Ectodermal cell (in vitro differentiated cells): Measurements from ENCODE around the gene STARD3.
"Not testable (repeated sequence)": the region's sequence is repeated elsewhere in the genome, so short reads cannot be mapped to it uniquely, and the experiment has no call there.

ENCODE experiments used
- H3K27ac ChIP-seq: 2 replicates; pipeline ENCODE4 v1.7.0; 2013; ENCODE audit warnings: mild to moderate bottlenecking, low read depth, low read length; ENCODE audit not compliant: insufficient read depth, poor library complexity, severe bottlenecking
- H3K27me3 ChIP-seq: 2 replicates; pipeline ENCODE4 v1.7.0; 2013; ENCODE audit warnings: mild to moderate bottlenecking, low read length; ENCODE audit not compliant: insufficient read depth, control insufficient read depth, poor library complexity, severe bottlenecking
- H3K36me3 ChIP-seq: one replicate; pipeline ENCODE4 v1.7.0; 2013; ENCODE audit warnings: low read length; ENCODE audit not compliant: control insufficient read depth, insufficient read depth
- H3K4me1 ChIP-seq: one replicate; pipeline ENCODE4 v1.7.0; 2013; ENCODE audit warnings: low read length; ENCODE audit not compliant: control insufficient read depth, insufficient read depth
- H3K4me3 ChIP-seq: 2 replicates; pipeline ENCODE4 v1.7.0; 2013; ENCODE audit warnings: low read depth, low read length, control low read depth; ENCODE audit not compliant: insufficient read depth
- H3K9me3 ChIP-seq: 2 replicates; pipeline ENCODE4 v1.7.0; 2013; ENCODE audit warnings: mild to moderate bottlenecking, low read length, moderate library complexity; ENCODE audit not compliant: control insufficient read depth
- WGBS, 2 experiments: methylation state at CpG; one replicate each; pipeline ENCODE4 v1.1.7; 2013; ENCODE audit warnings: missing lambda C conversion rate in 2 of 2; 5-methylcytosine and 5-hydroxymethylcytosine counted together

STARD3 gene

DNA sequence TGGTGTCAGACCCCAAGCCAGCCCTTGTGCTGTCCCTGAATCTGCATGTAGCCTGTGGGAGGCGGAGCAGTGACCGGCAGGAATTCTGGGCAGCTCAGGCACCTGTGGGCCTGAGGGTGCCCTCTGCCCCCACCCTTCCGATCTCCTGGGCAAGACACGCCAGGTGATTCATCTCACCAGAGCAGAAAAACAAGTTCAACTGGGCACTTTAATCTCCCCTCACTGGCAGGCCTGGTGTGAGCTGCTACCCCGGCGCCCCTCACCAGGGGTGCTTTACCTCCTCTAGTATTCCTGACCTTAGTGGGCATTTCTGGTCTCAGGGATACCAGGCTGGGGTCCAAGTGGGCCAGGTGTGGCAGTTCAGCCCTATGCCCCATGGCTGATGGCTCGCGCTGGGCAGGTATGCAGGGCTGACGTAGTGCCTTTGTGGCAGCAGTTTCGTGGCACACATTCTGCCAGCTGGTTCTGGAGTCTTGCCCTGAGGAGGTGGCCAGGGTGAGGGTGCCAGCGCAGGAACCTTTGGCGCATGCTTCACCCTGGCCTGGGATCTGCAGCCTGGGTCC lies 68.9 kb downstream of the STARD3 start:
- H3K27me3 ChIP-seq = no peaks in the 10 kb centered on the region
- H3K4me3 ChIP-seq = no peak overlapping the region
- peaks cover 12% of the 10 kb centered on the region for H3K36me3 ChIP-seq
- peaks cover 24% of the 10 kb centered on the region for H3K4me1 ChIP-seq
- no peaks in the 10 kb centered on the region for H3K9me3 ChIP-seq
- no peak overlapping the region for H3K27ac ChIP-seq
- whole genome bisulfite sequencing, 2 experiments = 88 to 89% methylated on average over 12 of the region's 12 CpGs

DNA sequence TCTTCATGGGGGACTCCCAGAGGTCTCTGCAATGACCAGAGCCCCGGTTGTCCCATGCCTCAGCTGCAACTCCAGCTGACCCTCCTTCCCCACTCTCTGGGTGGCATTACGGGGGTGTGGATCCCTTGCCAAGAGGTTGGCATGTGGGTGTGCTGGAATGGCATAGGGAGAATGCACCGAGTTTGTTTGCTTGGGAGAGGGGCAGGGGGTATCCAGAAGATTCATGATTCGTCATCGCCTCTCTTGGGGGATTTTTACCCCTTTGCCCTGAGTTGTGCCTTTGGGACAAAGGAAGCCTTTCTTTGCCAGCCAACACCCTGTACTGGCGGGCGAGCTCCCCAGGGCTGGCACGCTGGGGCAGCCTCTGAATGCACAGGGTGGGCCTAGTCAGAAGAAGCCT lies 69.4 kb downstream of the STARD3 start:
- Histone ChIP-seq H3K27me3 (no peaks in the 10 kb centered on the region), H3K4me1 (peaks cover 18% of the 10 kb centered on the region), H3K36me3 (peaks cover 13% of the 10 kb centered on the region), H3K9me3 (no peaks in the 10 kb centered on the region), H3K4me3 (no peak overlapping the region), H3K27ac (no peak overlapping the region)
- 94 to 96% methylated on average over 8 of the region's 8 CpGs for WGBS, 2 experiments

DNA sequence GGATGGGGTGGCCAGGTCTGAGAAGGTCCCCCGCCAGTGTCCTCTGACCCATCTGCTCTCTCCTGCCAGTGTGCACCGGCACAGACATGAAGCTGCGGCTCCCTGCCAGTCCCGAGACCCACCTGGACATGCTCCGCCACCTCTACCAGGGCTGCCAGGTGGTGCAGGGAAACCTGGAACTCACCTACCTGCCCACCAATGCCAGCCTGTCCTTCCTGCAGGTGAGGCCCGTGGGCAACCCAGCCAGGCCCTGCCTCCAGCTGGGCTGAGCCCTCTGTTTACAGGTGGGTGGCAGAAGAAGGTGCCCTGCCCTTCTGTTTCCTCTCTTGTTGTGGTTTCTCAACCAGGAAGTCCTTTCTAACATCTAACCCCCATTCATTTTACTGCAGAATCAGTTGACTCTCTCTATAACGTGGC lies 70.0 kb downstream of the STARD3 start:
- Histone ChIP-seq H3K27me3 (no peaks in the 10 kb centered on the region), H3K9me3 (no peaks in the 10 kb centered on the region), H3K27ac (no peak overlapping the region), H3K36me3 (peaks cover 19% of the 10 kb centered on the region), H3K4me1 (peaks cover 16% of the 10 kb centered on the region), H3K4me3 (no peak overlapping the region)
- 91 to 93% methylated on average over 7 of the region's 7 CpGs for WGBS, 2 experiments

DNA sequence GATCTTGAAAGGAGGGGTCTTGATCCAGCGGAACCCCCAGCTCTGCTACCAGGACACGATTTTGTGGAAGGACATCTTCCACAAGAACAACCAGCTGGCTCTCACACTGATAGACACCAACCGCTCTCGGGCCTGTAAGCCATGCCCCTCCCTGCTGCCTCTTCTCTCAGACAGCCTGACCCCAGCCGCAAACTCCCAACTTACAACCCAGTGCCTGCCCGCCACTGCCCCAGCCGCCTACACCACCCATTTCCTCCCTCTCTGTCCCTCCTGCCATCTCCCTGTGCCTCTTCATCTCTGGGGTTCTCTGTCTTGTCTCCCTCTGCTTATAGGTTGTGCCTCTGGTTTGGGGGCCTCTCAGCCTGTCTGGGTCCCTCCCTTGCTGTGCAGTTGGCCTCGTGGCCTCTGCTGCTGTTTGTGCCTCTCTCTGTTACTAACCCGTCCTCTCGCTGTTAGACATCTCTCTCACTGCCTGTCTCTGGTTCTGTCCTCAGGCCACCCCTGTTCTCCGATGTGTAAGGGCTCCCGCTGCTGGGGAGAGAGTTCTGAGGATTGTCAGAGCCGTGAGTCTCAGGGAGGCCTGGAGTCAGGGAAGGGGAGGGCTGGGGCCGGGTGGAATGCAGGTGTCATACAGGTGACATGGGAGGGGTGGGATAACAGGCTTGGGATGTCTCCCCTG lies 72.5 kb downstream of the STARD3 start:
- 93 to 95% methylated on average over 14 of the region's 14 CpGs for WGBS, 2 experiments

DNA sequence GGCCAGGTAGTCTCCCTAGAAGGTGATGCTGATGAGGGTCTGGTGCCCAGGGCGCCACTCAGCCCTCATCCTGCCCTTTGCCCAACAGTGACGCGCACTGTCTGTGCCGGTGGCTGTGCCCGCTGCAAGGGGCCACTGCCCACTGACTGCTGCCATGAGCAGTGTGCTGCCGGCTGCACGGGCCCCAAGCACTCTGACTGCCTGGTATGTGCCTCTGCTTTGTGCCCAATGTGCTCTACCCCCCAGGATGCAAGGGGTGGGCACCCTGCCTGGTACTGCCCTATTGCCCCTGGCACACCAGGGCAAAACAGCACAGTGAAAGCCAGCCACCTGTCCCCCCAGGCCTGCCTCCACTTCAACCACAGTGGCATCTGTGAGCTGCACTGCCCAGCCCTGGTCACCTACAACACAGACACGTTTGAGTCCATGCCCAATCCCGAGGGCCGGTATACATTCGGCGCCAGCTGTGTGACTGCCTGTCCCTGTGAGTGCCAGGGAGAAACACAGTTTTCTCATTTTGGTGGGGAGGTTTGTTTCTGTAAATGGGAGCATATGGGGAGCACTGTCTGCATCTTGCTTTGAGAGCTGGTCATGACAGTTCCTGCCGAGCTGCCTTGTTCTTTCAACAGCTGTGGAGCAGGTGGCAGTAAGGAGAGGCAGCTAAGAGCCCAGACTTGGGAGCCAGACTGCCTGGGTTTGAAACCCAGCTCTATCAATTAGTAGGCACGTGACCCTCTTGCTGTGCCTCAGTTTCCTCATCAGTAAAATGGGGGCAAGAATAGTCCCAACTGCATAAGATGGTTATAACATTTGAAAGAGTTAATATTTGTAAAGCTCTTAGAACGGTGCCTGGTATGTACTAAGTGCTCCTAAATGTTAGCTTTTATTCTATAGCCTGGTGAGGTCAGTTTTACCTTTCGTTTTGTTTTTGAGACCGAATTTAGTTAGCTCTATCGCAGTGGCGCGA lies 73.3 kb downstream of the STARD3 start:
- 95 to 96% methylated on average over 20 of the region's 20 CpGs for WGBS, 2 experiments

More for the DNA sequence above, 72.5 kb downstream of the STARD3 start:
- Histone ChIP-seq H3K36me3 (peaks cover 24% of the 10 kb centered on the region), H3K27me3 (no peaks in the 10 kb centered on the region), H3K4me3 (no peak overlapping the region), H3K27ac (no peak overlapping the region), H3K9me3 (no peaks in the 10 kb centered on the region), H3K4me1 (peaks cover 13% of the 10 kb centered on the region)

DNA sequence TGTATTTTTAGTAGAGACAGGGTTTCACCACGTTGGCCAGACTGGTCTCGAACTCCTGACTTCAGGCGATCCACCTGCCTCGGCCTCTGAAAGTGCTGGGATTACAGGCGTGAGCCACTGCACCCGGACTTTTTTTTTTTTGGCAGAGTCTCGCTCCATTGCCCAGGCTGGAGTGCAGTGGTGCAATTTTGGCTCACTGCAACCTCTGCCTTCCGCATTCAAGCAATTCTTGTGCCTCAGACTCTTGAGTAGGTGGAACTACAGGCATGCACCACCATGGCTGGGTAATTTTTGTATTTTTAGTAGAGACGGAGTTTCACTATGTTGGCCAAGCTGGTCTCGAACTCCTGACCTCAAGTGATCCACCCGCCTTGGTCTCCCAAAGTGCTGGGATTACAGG lies 74.1 kb downstream of the STARD3 start:
- not testable (repeated sequence) for H3K27ac ChIP-seq, H3K9me3 ChIP-seq, H3K27me3 ChIP-seq, H3K4me3 ChIP-seq, H3K4me1 ChIP-seq
- peaks cover 26% of the 10 kb centered on the region for H3K36me3 ChIP-seq
- 90 to 96% methylated on average over 11 of the region's 11 CpGs for WGBS, 2 experiments

More for the DNA sequence above, 73.3 kb downstream of the STARD3 start:
- no peak overlapping the region for H3K27ac ChIP-seq
- H3K4me1 ChIP-seq = peaks cover 5% of the 10 kb centered on the region
- H3K4me3 ChIP-seq = no peak overlapping the region
- no peaks in the 10 kb centered on the region for H3K27me3 ChIP-seq
- peaks cover 24% of the 10 kb centered on the region for H3K36me3 ChIP-seq
- H3K9me3 ChIP-seq = no peaks in the 10 kb centered on the region

DNA sequence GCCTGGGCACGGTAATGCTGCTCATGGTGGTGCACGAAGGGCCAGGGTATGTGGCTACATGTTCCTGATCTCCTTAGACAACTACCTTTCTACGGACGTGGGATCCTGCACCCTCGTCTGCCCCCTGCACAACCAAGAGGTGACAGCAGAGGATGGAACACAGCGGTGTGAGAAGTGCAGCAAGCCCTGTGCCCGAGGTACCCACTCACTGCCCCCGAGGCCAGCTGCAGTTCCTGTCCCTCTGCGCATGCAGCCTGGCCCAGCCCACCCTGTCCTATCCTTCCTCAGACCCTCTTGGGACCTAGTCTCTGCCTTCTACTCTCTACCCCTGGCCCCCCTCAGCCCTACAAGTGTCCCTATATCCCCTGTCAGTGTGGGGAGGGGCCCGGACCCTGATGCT lies 74.9 kb downstream of the STARD3 start:
- H3K9me3 ChIP-seq = no peaks in the 10 kb centered on the region
- no peak overlapping the region for H3K4me3 ChIP-seq
- no peaks in the 10 kb centered on the region for H3K27me3 ChIP-seq
- H3K4me1 ChIP-seq = no peaks in the 10 kb centered on the region
- no peak overlapping the region for H3K27ac ChIP-seq
- H3K36me3 ChIP-seq = peaks cover 27% of the 10 kb centered on the region
- whole genome bisulfite sequencing, 2 experiments = 93 to 95% methylated on average over 10 of the region's 10 CpGs
